ENCODE results near the gene CHN1.

- TF ChIP-seq POLR2A (IDR thresholded peaks at IDR 0.05) (no peak), CTCF (IDR thresholded peaks at IDR 0.05) (peak in 5 of 6 experiments; percentile 24 to 58 (median 45))
These were observed 31.4 kb upstream of the CHN1 start for GRCh38 chr2:175036582-175037018.

Measured in esophagus squamous epithelium (tissue), 4 donors.